A549 (cell line): ENCODE measurements around the gene EGFL7.

ENCODE experiments used
- CTCF ChIP-seq: fragments of >200 bp; sonication (Bioruptor Twin); formaldehyde crosslinking; IDR thresholded peaks from 3 replicates; pipeline ENCODE4 v1.5.1; 2016
- ELK1 ChIP-seq: fragments of 150-350 bp; IDR thresholded peaks from 2 replicates; pipeline ENCODE4 v1.6.1; 2014; ENCODE audit warnings: low read depth, mild to moderate bottlenecking, low read length
- JUN ChIP-seq, 2 experiments: fragments of >200 bp; sonication (Bioruptor Twin); formaldehyde crosslinking; IDR thresholded peaks; 2 replicates in 1 of 2; 3 replicates in 1 of 2; pipeline ENCODE4 v1.6.1; 2016 to 2017
- MAFK ChIP-seq: fragments of 450-650 bp; IDR thresholded peaks from 2 replicates; pipeline ENCODE4 v1.6.1; 2014; ENCODE audit not compliant: partially characterized antibody
- MAX ChIP-seq: IDR thresholded peaks from 2 replicates; pipeline ENCODE4 v1.6.1; 2012
- MYC ChIP-seq: IDR thresholded peaks from 2 replicates; pipeline ENCODE4 v1.6.1; 2012; ENCODE audit warnings: mild to moderate bottlenecking, inconsistent platforms, low read length, improper control_type of control experiment, borderline replicate concordance
- PBX3 ChIP-seq: IDR thresholded peaks from 2 replicates; pipeline ENCODE4 v1.6.1; 2012
- POLR2A ChIP-seq: IDR thresholded peaks from 2 replicates; pipeline ENCODE4 v1.6.1; 2012; ENCODE audit warnings: mild to moderate bottlenecking, low read length
- POLR2AphosphoS2 ChIP-seq: conservative IDR thresholded peaks from 2 replicates; pipeline ENCODE4 v1.6.1; 2012; ENCODE audit warnings: low read length, improper control_type of control experiment, inconsistent platforms
- RAD21 ChIP-seq, 2 experiments: fragments of >200 bp in 1 of 2; sonication (Bioruptor Twin) in 1 of 2; formaldehyde crosslinking in 1 of 2; IDR thresholded peaks in 1 of 2; conservative IDR thresholded peaks in 1 of 2; 2 replicates in 1 of 2; 3 replicates in 1 of 2; pipeline ENCODE4 v1.6.1; 2012 to 2018; ENCODE audit warnings: inconsistent platforms in 1 of 2
- REST ChIP-seq: fragments of 200-600 bp; sonication (generic); IDR thresholded peaks from 2 replicates; pipeline ENCODE4 v1.6.1; 2016; ENCODE audit warnings: antibody characterized with exemption, mild to moderate bottlenecking, moderate library complexity
- USF2 ChIP-seq: fragments of 450-650 bp; IDR thresholded peaks from 2 replicates; pipeline ENCODE4 v1.6.1; 2014; ENCODE audit warnings: antibody characterized with exemption
- ZC3H11A ChIP-seq: fragments of 450-650 bp; IDR thresholded peaks from 2 replicates; pipeline ENCODE4 v1.6.1; 2014; ENCODE audit warnings: antibody characterized with exemption, mild to moderate bottlenecking

GRCh38 chr9:136616307-136616635 is 46.4 kb upstream of the EGFL7 start:
- TF ChIP-seq MAX: no peak
- TF ChIP-seq POLR2A: no peak
- TF ChIP-seq MAFK: no peak
- TF ChIP-seq CTCF: no peak
- no peak for TF ChIP-seq ELK1
- TF ChIP-seq PBX3: no peak
- TF ChIP-seq USF2: no peak
- TF ChIP-seq RAD21 (conservative IDR thresholded peaks at IDR 0.05 in 1 of 2, IDR thresholded peaks at IDR 0.05 in 1 of 2): no peak
- TF ChIP-seq REST: no peak
- no peak for TF ChIP-seq ZC3H11A
- no peak for TF ChIP-seq POLR2AphosphoS2
- TF ChIP-seq JUN (IDR thresholded peaks at IDR 0.05): no peak
- TF ChIP-seq MYC: no peak
